Muscle layer of duodenum (tissue), 2 donors: ENCODE measurements around the gene ERC2.

Experiments used
- H3K27ac ChIP-seq: one replicate; pipeline ENCODE4 v1.7.0; 2013; ENCODE audit warnings: mild to moderate bottlenecking, low read length
- H3K27me3 ChIP-seq: one replicate; pipeline ENCODE4 v1.7.0; 2013; ENCODE audit warnings: low read depth, mild to moderate bottlenecking, control low read depth, low read length
- H3K36me3 ChIP-seq, 2 donors: one replicate each; pipeline ENCODE4 v1.7.0; 2013; ENCODE audit warnings: low read length in 2 of 2, control low read depth in 1 of 2, mild to moderate bottlenecking in 1 of 2; ENCODE audit not compliant: insufficient read depth in 2 of 2, control insufficient read depth in 1 of 2
- H3K4me1 ChIP-seq, 2 donors: one replicate each; pipeline ENCODE4 v1.7.0; 2013; ENCODE audit warnings: low read length in 2 of 2, mild to moderate bottlenecking in 2 of 2, control low read depth in 1 of 2, moderate library complexity in 1 of 2; ENCODE audit not compliant: insufficient read depth in 2 of 2, control insufficient read depth in 1 of 2
- H3K4me3 ChIP-seq, 2 donors: one replicate each; pipeline ENCODE4 v1.7.0; 2013; ENCODE audit warnings: low read length in 2 of 2, low read depth in 1 of 2, mild to moderate bottlenecking in 1 of 2
- H3K9me3 ChIP-seq, 2 donors: one replicate each; pipeline ENCODE4 v1.7.0; 2013; ENCODE audit warnings: low read length in 2 of 2, control low read depth in 1 of 2, mild to moderate bottlenecking in 1 of 2; ENCODE audit not compliant: control insufficient read depth in 1 of 2
- donor health status: healthy.

ERC2 gene

DNA sequence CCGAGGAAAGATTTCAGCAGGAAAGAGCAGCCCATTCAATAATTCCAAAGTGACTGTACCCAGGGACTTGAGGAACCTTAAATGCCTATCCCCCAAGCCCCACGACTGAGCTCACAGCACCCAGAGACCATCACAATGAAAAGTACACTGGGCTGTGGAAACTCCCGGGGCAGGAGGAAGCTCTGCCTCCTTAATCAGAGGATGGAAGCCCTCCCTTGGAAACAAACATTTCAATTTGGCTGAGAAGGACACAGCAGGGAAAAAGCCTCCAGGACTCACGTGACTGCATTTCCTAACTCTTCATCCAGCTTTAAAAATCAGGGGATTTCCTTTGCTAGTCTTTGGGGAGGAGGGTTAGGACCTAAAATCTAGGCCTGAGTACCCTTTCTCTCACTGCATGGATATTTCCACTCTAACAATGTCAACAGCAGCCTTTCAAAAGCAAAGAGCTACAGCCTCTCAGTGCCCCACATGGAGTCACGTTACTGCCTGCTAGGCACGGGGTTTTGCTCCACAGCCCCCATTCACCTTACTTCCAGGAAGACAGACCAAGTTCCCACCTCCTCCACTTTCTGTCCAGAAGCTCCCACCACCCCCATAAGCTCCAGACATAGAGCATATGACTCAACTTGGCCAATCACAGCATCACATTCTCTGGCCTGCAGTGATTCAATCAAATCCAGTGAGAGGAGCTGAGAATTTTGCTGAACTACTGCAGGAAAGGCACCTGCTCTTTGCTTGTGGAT lies 912.2 kb downstream of the ERC2 start:
- peaks cover 0 to 11% of the 10 kb centered on the region in 2 donors for H3K4me1 ChIP-seq
- no peaks in the 10 kb centered on the region for H3K36me3 ChIP-seq
- H3K27ac ChIP-seq: no peak overlapping the region
- H3K4me3 ChIP-seq: no peak overlapping the region
- H3K9me3 ChIP-seq: no peaks in the 10 kb centered on the region
- no peaks in the 10 kb centered on the region for H3K27me3 ChIP-seq

- no peaks in the 10 kb centered on the region for H3K36me3 ChIP-seq
- H3K4me1 ChIP-seq: peaks cover 0 to 11% of the 10 kb centered on the region in 2 donors
- no peaks in the 10 kb centered on the region for H3K9me3 ChIP-seq
- no peaks in the 10 kb centered on the region for H3K27me3 ChIP-seq
- H3K4me3 ChIP-seq: no peak overlapping the region
- no peak overlapping the region for H3K27ac ChIP-seq
Observed at GRCh38 chr3:55554634-55555425, 913.4 kb downstream of the ERC2 start.

GRCh38 chr3:55551644-55552043 lies 916.6 kb downstream of the ERC2 start:
- peaks cover 0 to 6% of the 10 kb centered on the region in 2 donors for H3K4me1 ChIP-seq
- H3K27ac ChIP-seq: no peak overlapping the region
- no peak overlapping the region for H3K4me3 ChIP-seq
- H3K36me3 ChIP-seq: no peaks in the 10 kb centered on the region
- no peaks in the 10 kb centered on the region for H3K27me3 ChIP-seq
- H3K9me3 ChIP-seq: no peaks in the 10 kb centered on the region

GRCh38 chr3:55549177-55549576 lies 919.1 kb downstream of the ERC2 start:
- no peaks in the 10 kb centered on the region for H3K9me3 ChIP-seq
- H3K4me1 ChIP-seq: no peaks in the 10 kb centered on the region
- H3K36me3 ChIP-seq: no peaks in the 10 kb centered on the region
- no peaks in the 10 kb centered on the region for H3K27me3 ChIP-seq
- no peak overlapping the region for H3K27ac ChIP-seq
- H3K4me3 ChIP-seq: no peak overlapping the region

DNA sequence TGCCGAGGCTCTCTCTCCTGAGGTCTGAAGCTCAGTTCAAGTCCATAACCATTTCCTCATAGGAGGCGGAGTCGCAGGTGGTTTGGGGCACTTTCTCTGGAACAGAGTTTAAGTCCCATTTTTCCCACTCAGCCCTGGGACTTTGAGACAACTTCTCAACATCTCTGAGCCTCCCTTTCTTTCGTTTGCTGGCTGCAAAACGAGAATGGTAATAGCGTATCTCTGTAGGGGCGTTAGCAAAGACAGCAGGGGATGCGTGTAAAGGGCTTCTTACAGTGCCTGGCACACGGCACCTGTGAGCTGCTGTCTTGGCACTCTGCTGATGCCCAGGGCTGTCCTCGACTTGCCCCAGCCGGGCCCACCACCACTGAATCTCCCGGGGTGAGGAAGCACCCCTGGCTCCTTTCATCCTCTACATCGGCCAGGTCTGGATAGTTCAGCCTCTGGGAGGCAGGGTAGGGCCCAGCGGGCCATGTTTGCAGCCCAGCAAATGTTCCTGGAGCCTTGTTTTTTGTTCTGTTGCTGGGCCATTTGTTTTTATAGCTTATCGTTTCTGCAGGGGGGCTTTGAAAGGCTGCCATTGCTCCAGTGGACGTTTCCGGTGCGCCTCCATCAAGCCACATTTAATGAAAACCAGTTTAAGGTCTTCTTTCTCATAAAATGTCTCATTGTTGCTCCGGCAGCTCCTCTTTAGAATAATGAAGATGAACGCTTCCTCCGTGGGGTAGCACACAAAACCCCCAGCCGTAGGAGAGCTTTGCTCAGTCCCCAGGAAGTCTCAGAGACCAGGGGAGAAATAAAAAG lies 921.2 kb downstream of the ERC2 start:
- no peaks in the 10 kb centered on the region for H3K4me1 ChIP-seq
- no peaks in the 10 kb centered on the region for H3K27me3 ChIP-seq
- H3K27ac ChIP-seq: no peak overlapping the region
- H3K4me3 ChIP-seq: no peak overlapping the region
- H3K36me3 ChIP-seq: no peaks in the 10 kb centered on the region
- no peaks in the 10 kb centered on the region for H3K9me3 ChIP-seq

- Histone ChIP-seq H3K4me3 (no peak overlapping the region), H3K27me3 (no peaks in the 10 kb centered on the region), H3K4me1 (no peaks in the 10 kb centered on the region), H3K27ac (no peak overlapping the region), H3K9me3 (no peaks in the 10 kb centered on the region), H3K36me3 (no peaks in the 10 kb centered on the region)
Observed at GRCh38 chr3:55545995-55546394, 922.3 kb downstream of the ERC2 start.

DNA sequence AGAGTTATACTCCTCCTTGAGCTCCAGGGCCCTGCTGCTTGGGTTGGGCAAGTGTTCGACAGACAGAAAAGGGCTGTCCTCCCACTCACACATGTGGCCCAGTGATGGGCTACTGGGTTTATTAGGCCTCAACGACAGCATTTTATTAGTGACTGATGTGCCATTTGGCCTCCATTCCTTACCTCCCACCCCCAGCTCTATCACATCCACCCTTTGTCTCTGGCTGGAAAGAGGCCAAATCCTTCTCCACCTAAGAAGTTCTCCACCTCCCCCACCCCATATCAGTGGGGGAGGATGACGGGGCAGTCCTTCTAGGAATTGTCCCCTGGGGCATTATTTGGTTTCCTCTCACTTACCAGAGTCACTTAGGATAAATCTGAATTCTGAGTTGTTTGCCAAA lies 924.0 kb downstream of the ERC2 start:
- Histone ChIP-seq H3K27ac (no peak overlapping the region), H3K4me1 (no peaks in the 10 kb centered on the region), H3K27me3 (no peaks in the 10 kb centered on the region), H3K4me3 (no peak overlapping the region), H3K36me3 (no peaks in the 10 kb centered on the region), H3K9me3 (no peaks in the 10 kb centered on the region)

GRCh38 chr3:55543181-55543614 lies 925.1 kb downstream of the ERC2 start:
- Histone ChIP-seq H3K27ac (no peak overlapping the region), H3K4me1 (no peaks in the 10 kb centered on the region), H3K4me3 (no peak overlapping the region), H3K36me3 (no peaks in the 10 kb centered on the region), H3K9me3 (no peaks in the 10 kb centered on the region), H3K27me3 (no peaks in the 10 kb centered on the region)

GRCh38 chr3:55541456-55541855 lies 926.8 kb downstream of the ERC2 start:
- Histone ChIP-seq H3K27ac (no peak overlapping the region), H3K27me3 (no peaks in the 10 kb centered on the region), H3K36me3 (no peaks in the 10 kb centered on the region), H3K4me3 (no peak overlapping the region), H3K9me3 (no peaks in the 10 kb centered on the region), H3K4me1 (no peaks in the 10 kb centered on the region)

- no peaks in the 10 kb centered on the region for H3K27me3 ChIP-seq
- no peak overlapping the region for H3K27ac ChIP-seq
- no peaks in the 10 kb centered on the region for H3K9me3 ChIP-seq
- no peaks in the 10 kb centered on the region for H3K4me1 ChIP-seq
- H3K4me3 ChIP-seq: no peak overlapping the region
- no peaks in the 10 kb centered on the region for H3K36me3 ChIP-seq
Observed at GRCh38 chr3:55541016-55541415, 927.3 kb downstream of the ERC2 start.

DNA sequence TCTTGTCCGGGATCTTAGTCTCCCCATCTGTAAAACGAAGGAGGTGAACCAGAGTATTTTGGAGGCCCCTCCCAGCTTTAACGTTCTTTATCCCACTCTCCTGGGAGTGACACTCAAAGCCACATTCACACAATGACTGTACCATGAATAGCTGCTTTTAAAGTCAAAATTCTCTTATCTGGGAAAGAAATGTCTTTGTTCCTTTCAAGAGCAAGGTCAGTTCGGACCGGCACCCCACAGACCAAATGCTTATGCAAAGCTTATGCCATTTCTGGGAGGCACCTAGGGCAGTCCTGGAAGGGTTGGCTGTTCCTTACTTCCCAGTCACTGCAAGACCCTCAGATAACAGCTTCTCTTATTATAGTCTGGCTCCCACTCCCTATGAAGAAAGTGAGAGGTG lies 927.7 kb downstream of the ERC2 start:
- Histone ChIP-seq H3K27me3 (no peaks in the 10 kb centered on the region), H3K4me1 (no peaks in the 10 kb centered on the region), H3K9me3 (no peaks in the 10 kb centered on the region), H3K36me3 (no peaks in the 10 kb centered on the region), H3K27ac (no peak overlapping the region), H3K4me3 (no peak overlapping the region)
